MM.1S (cell line): ENCODE results near the gene FAM98A.

Experiments
- DNase-seq: peaks from one replicate; pipeline ENCODE4 v3.0.0-alpha.2; 2015
- H2AFZ ChIP-seq: fragments of 300-600 bp; sonication (generic); 2 replicates; pipeline ENCODE4 v1.6.0; 2016; ENCODE audit warnings: antibody characterized with exemption, low read length
- H3F3A ChIP-seq: fragments of 300-600 bp; sonication (generic); 2 replicates; pipeline ENCODE4 v1.6.1; 2016; ENCODE audit warnings: mild to moderate bottlenecking, antibody characterized with exemption, low read length, moderate library complexity, mixed read lengths; ENCODE audit not compliant: insufficient read depth
- H3K27ac ChIP-seq: fragments of 300-600 bp; sonication (generic); 2 replicates; pipeline ENCODE4 v1.5.1; 2016; ENCODE audit warnings: mild to moderate bottlenecking, low read length
- H3K27me3 ChIP-seq: fragments of 300-600 bp; sonication (generic); replicated peaks from 2 replicates; pipeline ENCODE4 v1.6.0; 2016; ENCODE audit warnings: low read length; ENCODE audit not compliant: insufficient read depth
- H3K36me3 ChIP-seq: fragments of 300-600 bp; sonication (generic); replicated peaks from 2 replicates; pipeline ENCODE4 v1.6.1; 2016; ENCODE audit warnings: mild to moderate bottlenecking, low read length, mixed read lengths; ENCODE audit not compliant: insufficient read depth
- H3K4me1 ChIP-seq: fragments of 300-600 bp; sonication (generic); 2 replicates; pipeline ENCODE4 v1.6.1; 2016; ENCODE audit warnings: low read length, mixed read lengths
- H3K4me2 ChIP-seq: fragments of 300-600 bp; sonication (generic); 2 replicates; pipeline ENCODE4 v1.6.0; 2016; ENCODE audit warnings: low read depth, low read length
- H3K4me3 ChIP-seq: fragments of 300-600 bp; sonication (generic); 2 replicates; pipeline ENCODE4 v1.5.1; 2016; ENCODE audit warnings: low read length, mixed read lengths
- H3K79me2 ChIP-seq: fragments of 300-600 bp; sonication (generic); 2 replicates; pipeline ENCODE4 v1.6.1; 2016; ENCODE audit warnings: mixed run types, low read length, mixed read lengths
- H3K9ac ChIP-seq: fragments of 300-600 bp; sonication (generic); 2 replicates; pipeline ENCODE4 v1.6.1; 2016; ENCODE audit warnings: low read length, mixed read lengths
- H3K9me2 ChIP-seq: fragments of 300-600 bp; sonication (generic); replicated peaks from 2 replicates; pipeline ENCODE4 v1.6.1; 2016; ENCODE audit warnings: mild to moderate bottlenecking, low read length, mixed read lengths; ENCODE audit not compliant: insufficient read depth
- H3K9me3 ChIP-seq: fragments of 300-600 bp; sonication (generic); replicated peaks from 2 replicates; pipeline ENCODE4 v1.6.1; 2016; ENCODE audit warnings: mild to moderate bottlenecking, low read length, mixed read lengths; ENCODE audit not compliant: insufficient read depth
- H4K20me1 ChIP-seq: fragments of 300-600 bp; sonication (generic); 2 replicates; pipeline ENCODE4 v1.6.1; 2016; ENCODE audit warnings: mild to moderate bottlenecking, low read length, moderate library complexity, mixed read lengths; ENCODE audit not compliant: insufficient read depth
- CTCF ChIP-seq: fragments of 300-600 bp; sonication (generic); IDR thresholded peaks from 2 replicates; pipeline ENCODE4 v1.5.1; 2016; ENCODE audit warnings: antibody characterized with exemption, low read length, mixed read lengths
- EZH2 ChIP-seq: fragments of 300-600 bp; sonication (generic); optimal IDR thresholded peaks from 2 replicates; pipeline ENCODE3; 2017; ENCODE audit warnings: low read depth, mild to moderate bottlenecking, antibody characterized with exemption, low read length, mixed read lengths
- EZH2phosphoT487 ChIP-seq: fragments of 300-600 bp; sonication (generic); IDR thresholded peaks from 2 replicates; pipeline ENCODE4 v1.6.1; 2018; ENCODE audit warnings: antibody characterized with exemption, low read length

The FAM98A gene

GRCh38 chr2:33632831-33633230 lies 33.7 kb upstream of the FAM98A start:
- Histone ChIP-seq H3K79me2 (no peaks in the 10 kb centered on the region), H3K9ac (no peak overlapping the region), H2AFZ (no peak overlapping the region), H3K9me3 (no peaks in the 10 kb centered on the region), H3K4me1 (no peaks in the 10 kb centered on the region), H3K27ac (no peak overlapping the region), H3K4me3 (no peak overlapping the region), H3F3A (no peaks in the 10 kb centered on the region), H3K36me3 (no peaks in the 10 kb centered on the region), H4K20me1 (no peaks in the 10 kb centered on the region), H3K27me3 (no peaks in the 10 kb centered on the region), H3K9me2 (no peaks in the 10 kb centered on the region), H3K4me2 (no peak overlapping the region)
- TF ChIP-seq EZH2 (no peak), EZH2phosphoT487 (no peak), CTCF (no peak)
- no peak for DNase-seq

GRCh38 chr2:33628031-33628827 lies 29.1 kb upstream of the FAM98A start:
- Histone ChIP-seq H3K27ac (no peak overlapping the region), H3K4me1 (no peaks in the 10 kb centered on the region), H3K9me3 (no peaks in the 10 kb centered on the region), H2AFZ (no peak overlapping the region), H4K20me1 (no peaks in the 10 kb centered on the region), H3K79me2 (no peaks in the 10 kb centered on the region), H3F3A (no peaks in the 10 kb centered on the region), H3K4me3 (no peak overlapping the region), H3K9me2 (no peaks in the 10 kb centered on the region), H3K36me3 (no peaks in the 10 kb centered on the region), H3K27me3 (no peaks in the 10 kb centered on the region), H3K4me2 (no peak overlapping the region), H3K9ac (no peak overlapping the region)
- TF ChIP-seq EZH2 (no peak), EZH2phosphoT487 (no peak), CTCF (no peak)
- no peak for DNase-seq

- no peak for DNase-seq
- Histone ChIP-seq H3K4me2 (no peak overlapping the region), H3K79me2 (no peaks in the 10 kb centered on the region), H3K4me3 (no peak overlapping the region), H2AFZ (no peak overlapping the region), H3K9me2 (no peaks in the 10 kb centered on the region), H3F3A (peaks cover 14% of the 10 kb centered on the region; the same call in 1 of the 2 replicates), H3K9me3 (no peaks in the 10 kb centered on the region), H3K27ac (no peak overlapping the region), H3K36me3 (no peaks in the 10 kb centered on the region), H3K4me1 (peaks cover 16% of the 10 kb centered on the region), H3K27me3 (no peaks in the 10 kb centered on the region), H4K20me1 (no peaks in the 10 kb centered on the region), H3K9ac (no peak overlapping the region)
- TF ChIP-seq EZH2 = no peak
- TF ChIP-seq CTCF = no peak
- no peak for TF ChIP-seq EZH2phosphoT487
Observed at GRCh38 chr2:33619028-33619427, 19.9 kb upstream of the FAM98A start.
